Mesendoderm (in vitro differentiated cells): ENCODE measurements around the gene ERO1A.

Experiments used
- DNase-seq: peaks from one replicate; pipeline ENCODE4 v3.0.0; 2013
- H2AK5ac ChIP-seq: 2 replicates; pipeline ENCODE4 v1.6.1; 2013; ENCODE audit warnings: low read length, inconsistent platforms
- H2BK120ac ChIP-seq: 2 replicates; pipeline ENCODE4 v1.6.1; 2013; ENCODE audit warnings: low read depth, mild to moderate bottlenecking, low read length, moderate library complexity, mixed read lengths
- H2BK15ac ChIP-seq: replicated peaks from 2 replicates; pipeline ENCODE4 v1.6.1; 2013; ENCODE audit warnings: low read depth, mild to moderate bottlenecking, moderate library complexity
- H2BK5ac ChIP-seq: 2 replicates; pipeline ENCODE4 v1.6.1; 2013; ENCODE audit warnings: low read length, inconsistent platforms
- H3K18ac ChIP-seq: 2 replicates; pipeline ENCODE4 v1.6.1; 2013; ENCODE audit warnings: mild to moderate bottlenecking, low read length, mixed read lengths
- H3K23ac ChIP-seq: one replicate; pipeline ENCODE4 v1.6.1; 2013; ENCODE audit warnings: low read length
- H3K27ac ChIP-seq: 2 replicates; pipeline ENCODE4 v1.5.1; 2013; ENCODE audit warnings: low read depth, mild to moderate bottlenecking, inconsistent platforms, low read length, moderate library complexity
- H3K27me3 ChIP-seq: 2 replicates; pipeline ENCODE4 v1.6.1; 2013; ENCODE audit warnings: low read length, control low read depth, mild to moderate bottlenecking, inconsistent platforms; ENCODE audit not compliant: insufficient read depth, poor library complexity
- H3K36me3 ChIP-seq: 2 replicates; pipeline ENCODE4 v1.6.1; 2013; ENCODE audit warnings: low read length, inconsistent platforms; ENCODE audit not compliant: control insufficient read depth, insufficient read depth
- H3K4ac ChIP-seq: one replicate; pipeline ENCODE4 v1.6.1; 2013; ENCODE audit warnings: low read depth, mild to moderate bottlenecking, low read length, moderate library complexity
- H3K4me1 ChIP-seq: 2 replicates; pipeline ENCODE4 v1.6.1; 2013; ENCODE audit warnings: low read depth, low read length, inconsistent platforms; ENCODE audit not compliant: control insufficient read depth
- H3K4me2 ChIP-seq: 2 replicates; pipeline ENCODE4 v1.6.1; 2013; ENCODE audit warnings: low read length
- H3K4me3 ChIP-seq: 2 replicates; pipeline ENCODE4 v1.5.1; 2013; ENCODE audit warnings: mild to moderate bottlenecking, low read length
- H3K56ac ChIP-seq: one replicate; pipeline ENCODE4 v1.6.1; 2013; ENCODE audit warnings: low read length
- H3K79me1 ChIP-seq: 2 replicates; pipeline ENCODE4 v1.6.1; 2013; ENCODE audit warnings: low read length, inconsistent platforms
- H3K79me2 ChIP-seq: 2 replicates; pipeline ENCODE4 v1.6.1; 2013; ENCODE audit warnings: mild to moderate bottlenecking, low read length; ENCODE audit not compliant: control insufficient read depth, insufficient read depth
- H3K9ac ChIP-seq: 2 replicates; pipeline ENCODE4 v1.6.1; 2013; ENCODE audit warnings: low read length, inconsistent platforms
- H4K5ac ChIP-seq: one replicate; pipeline ENCODE4 v1.6.1; 2013; ENCODE audit warnings: low read length
- H4K8ac ChIP-seq: one replicate; pipeline ENCODE4 v1.6.1; 2013; ENCODE audit warnings: low read depth, mild to moderate bottlenecking, control low read depth, low read length, moderate library complexity
- WGBS: extraction: QIAGEN DNeasy Blood & Tissue Kit; methylation state at CpG from one replicate; pipeline ENCODE4 v1.1.7; 2013; ENCODE audit warnings: low lambda C conversion rate, missing lambda C conversion rate; ENCODE audit not compliant: insufficient coverage; ENCODE audit errors: extremely low coverage; 5-methylcytosine and 5-hydroxymethylcytosine counted together

Gene ERO1A

DNA sequence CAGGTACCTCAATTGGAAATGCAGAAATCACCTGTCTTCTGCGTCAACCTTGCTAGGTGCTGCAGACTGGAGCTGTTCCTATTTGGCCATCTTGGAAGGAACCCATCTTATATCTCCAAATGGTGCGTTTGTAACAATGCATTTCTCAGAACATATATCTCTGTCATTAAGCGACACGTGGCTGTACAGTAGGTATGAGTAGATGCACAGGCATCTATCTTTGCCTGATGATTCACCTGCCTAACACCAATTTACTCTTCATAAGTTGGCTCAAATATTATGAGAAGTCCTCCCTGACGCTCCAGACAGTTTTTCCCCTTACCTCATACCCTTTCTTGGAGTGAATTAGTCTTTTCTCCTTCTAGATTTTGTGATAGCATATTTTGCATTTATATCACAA, 98.5 kb downstream of the ERO1A start:
- no CpG with 5 or more reads among the region's 5 CpGs for WGBS
- DNase-seq = no peak
- Histone ChIP-seq H3K36me3 (no peaks in the 10 kb centered on the region), H4K5ac (no peak overlapping the region), H3K4me3 (no peak overlapping the region), H3K27ac (no peak overlapping the region), H3K56ac (no peak overlapping the region), H2AK5ac (no peak overlapping the region), H3K4me1 (no peaks in the 10 kb centered on the region), H3K23ac (no peak overlapping the region), H3K79me2 (no peaks in the 10 kb centered on the region), H3K4ac (no peak overlapping the region), H2BK5ac (no peak overlapping the region), H3K4me2 (no peak overlapping the region), H3K9ac (no peak overlapping the region), H4K8ac (no peak overlapping the region), H2BK120ac (no peak overlapping the region), H3K79me1 (no peaks in the 10 kb centered on the region), H2BK15ac (no peak overlapping the region), H3K18ac (no peak overlapping the region), H3K27me3 (no peaks in the 10 kb centered on the region)

GRCh38 chr14:52596320-52596719, 99.0 kb downstream of the ERO1A start:
- Histone ChIP-seq H2BK5ac (no peak overlapping the region), H2AK5ac (no peak overlapping the region), H3K4ac (no peak overlapping the region), H3K4me1 (no peaks in the 10 kb centered on the region), H3K36me3 (no peaks in the 10 kb centered on the region), H3K9ac (no peak overlapping the region), H3K27ac (no peak overlapping the region), H3K23ac (no peak overlapping the region), H3K4me2 (no peak overlapping the region), H3K18ac (no peak overlapping the region), H4K8ac (no peak overlapping the region), H2BK120ac (no peak overlapping the region), H3K27me3 (no peaks in the 10 kb centered on the region), H3K4me3 (no peak overlapping the region), H3K79me2 (no peaks in the 10 kb centered on the region), H4K5ac (no peak overlapping the region), H3K56ac (no peak overlapping the region), H2BK15ac (no peak overlapping the region), H3K79me1 (no peaks in the 10 kb centered on the region)
- no CpG with 5 or more reads among the region's 10 CpGs for WGBS
- peak; percentile 8 for DNase-seq

- no peak overlapping the region for H2AK5ac ChIP-seq
- no CpG with 5 or more reads among the region's 1 CpG for WGBS
- no peak overlapping the region for H3K56ac ChIP-seq
- DNase-seq = no peak
- no peak overlapping the region for H3K18ac ChIP-seq
- no peak overlapping the region for H3K27ac ChIP-seq
- no peak overlapping the region for H4K8ac ChIP-seq
- H3K4me3 ChIP-seq = no peak overlapping the region
- H3K4ac ChIP-seq = no peak overlapping the region
- H3K27me3 ChIP-seq = no peaks in the 10 kb centered on the region
- H4K5ac ChIP-seq = no peak overlapping the region
- H3K4me2 ChIP-seq = no peak overlapping the region
- H2BK5ac ChIP-seq = no peak overlapping the region
- H3K23ac ChIP-seq = no peak overlapping the region
- H3K9ac ChIP-seq = no peak overlapping the region
- H3K79me1 ChIP-seq = no peaks in the 10 kb centered on the region
- H3K79me2 ChIP-seq = no peaks in the 10 kb centered on the region
- no peaks in the 10 kb centered on the region for H3K4me1 ChIP-seq
- no peaks in the 10 kb centered on the region for H3K36me3 ChIP-seq
- no peak overlapping the region for H2BK120ac ChIP-seq
- H2BK15ac ChIP-seq = no peak overlapping the region
Measured at GRCh38 chr14:52590318-52590717, 105.0 kb downstream of the ERO1A start.
